ENCODE measurements around the gene GOLIM4. TPM values are rescaled to one million over a fixed set of nuclear protein-coding genes. Genes with fewer than 3 reads are reported as not detected.

GOLIM4 gene
- total RNA-seq, 3 donors from 2014 or later (not counting 1 experiment from before 2014, with no cell fraction given): 13.7 to 17.9 (median 17.9) TPM

DNA sequence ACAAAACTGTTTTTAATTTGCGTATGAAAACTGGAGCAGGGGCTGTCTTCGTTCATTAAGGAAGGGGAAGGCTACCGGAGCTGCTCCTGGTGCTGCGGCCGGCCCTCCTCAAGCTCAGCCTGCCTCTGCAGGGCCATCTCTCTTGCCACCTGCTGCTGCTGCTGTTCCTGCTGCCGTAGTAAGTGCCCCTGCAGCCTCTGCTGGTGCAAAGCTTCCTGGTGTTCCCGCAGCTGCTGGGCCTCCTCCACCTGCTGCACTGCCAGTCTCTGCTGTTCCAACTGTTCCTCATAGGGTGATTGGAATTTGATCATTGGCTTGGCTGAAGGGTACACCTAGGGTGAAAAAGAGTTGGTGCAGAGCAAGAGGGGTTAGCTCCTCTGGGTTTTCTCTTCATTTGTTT lies 66.0 kb downstream of the GOLIM4 start:
- Mint-ChIP-seq H3K4me1 (peaks cover 8 to 18% of the 10 kb centered on the region in 2 donors), H3K9me3 (no peaks in the 10 kb centered on the region), H3K36me3 (peaks cover 27% of the 10 kb centered on the region), H3K4me3 (no peak overlapping the region), H3K27ac (no peak overlapping the region), H3K27me3 (ENCODE audit: low read depth in 2 of 2) (no peaks in the 10 kb centered on the region)
- intact Hi-C loops (cut with micrococcal nuclease): no loop called here
- ATAC-seq (no peak), DNase-seq (no peak)
- Histone ChIP-seq H3K4me1 (ENCODE audit: control insufficient read depth, insufficient read depth, low read length) (no peaks in the 10 kb centered on the region), H3K27me3 (ENCODE audit: control insufficient read depth, insufficient read depth, low read length) (no peaks in the 10 kb centered on the region), H3K36me3 (ENCODE audit: control insufficient read depth, insufficient read depth, low read length) (peaks cover 35% of the 10 kb centered on the region), H3K9me3 (ENCODE audit: control insufficient read depth, insufficient read depth, low read length) (no peaks in the 10 kb centered on the region), H3K27ac (ENCODE audit: low read length) (no peak overlapping the region), H3K4me3 (ENCODE audit: low read length) (no peak overlapping the region)
- 92% methylated on average over 7 of the region's 7 CpGs for whole genome bisulfite sequencing (ENCODE audit: insufficient coverage)
- no peak for TF ChIP-seq CTCF (IDR thresholded peaks at IDR 0.05)

GRCh38 chr3:168028086-168028485 lies 67.6 kb downstream of the GOLIM4 start:
- no peaks in the 10 kb centered on the region for H3K9me3 Mint-ChIP-seq
- intact Hi-C loops (cut with micrococcal nuclease): no loop called here
- peaks cover 3% of the 10 kb centered on the region for H3K4me1 ChIP-seq (ENCODE audit: control insufficient read depth, insufficient read depth, low read length)
- H3K4me3 Mint-ChIP-seq: no peak overlapping the region
- peaks cover 17 to 29% of the 10 kb centered on the region in 2 donors for H3K4me1 Mint-ChIP-seq
- peaks cover 26% of the 10 kb centered on the region for H3K36me3 Mint-ChIP-seq
- no peak overlapping the region for H3K4me3 ChIP-seq (ENCODE audit: low read length)
- no peaks in the 10 kb centered on the region for H3K9me3 ChIP-seq (ENCODE audit: control insufficient read depth, insufficient read depth, low read length)
- TF ChIP-seq CTCF (IDR thresholded peaks at IDR 0.05): no peak
- H3K27ac Mint-ChIP-seq: no peak overlapping the region
- ATAC-seq (no peak), DNase-seq (no peak)
- H3K27me3 Mint-ChIP-seq (ENCODE audit: low read depth in 2 of 2): no peaks in the 10 kb centered on the region
- H3K27me3 ChIP-seq (ENCODE audit: control insufficient read depth, insufficient read depth, low read length): no peaks in the 10 kb centered on the region
- H3K27ac ChIP-seq (ENCODE audit: low read length): no peak overlapping the region
- peaks cover 46% of the 10 kb centered on the region for H3K36me3 ChIP-seq (ENCODE audit: control insufficient read depth, insufficient read depth, low read length)
- WGBS (ENCODE audit: insufficient coverage): 100% methylated on average over 1 of the region's 1 CpG

DNA sequence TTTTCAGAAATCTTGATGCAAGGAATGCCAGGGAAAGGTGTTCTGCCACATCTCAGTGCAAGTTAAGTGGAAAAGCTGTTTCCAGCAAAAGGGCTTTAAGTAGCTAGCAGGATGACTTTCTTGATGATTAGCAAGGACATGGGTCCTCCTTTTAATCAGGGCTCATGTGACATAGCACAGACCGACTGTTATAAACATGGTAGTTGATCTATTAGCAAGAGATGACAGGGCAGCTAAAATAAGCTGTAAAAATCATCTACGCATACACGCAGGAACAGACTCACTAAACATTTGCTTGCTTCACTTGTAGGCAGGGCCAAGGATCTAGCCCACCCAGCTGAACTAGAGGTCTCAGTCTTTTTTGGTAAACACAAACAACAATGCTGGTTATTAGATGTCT lies 69.0 kb downstream of the GOLIM4 start:
- H3K36me3 ChIP-seq (ENCODE audit: control insufficient read depth, insufficient read depth, low read length): peaks cover 51% of the 10 kb centered on the region
- H3K4me3 ChIP-seq (ENCODE audit: low read length): no peak overlapping the region
- no peak overlapping the region for H3K4me3 Mint-ChIP-seq
- H3K27me3 ChIP-seq (ENCODE audit: control insufficient read depth, insufficient read depth, low read length): no peaks in the 10 kb centered on the region
- DNase-seq: no peak
- H3K27ac Mint-ChIP-seq: no peak overlapping the region
- TF ChIP-seq CTCF (IDR thresholded peaks at IDR 0.05): no peak
- H3K4me1 Mint-ChIP-seq: peaks cover 17 to 25% of the 10 kb centered on the region in 2 donors
- H3K36me3 Mint-ChIP-seq: peaks cover 19% of the 10 kb centered on the region
- H3K27ac ChIP-seq (ENCODE audit: low read length): no peak overlapping the region
- ATAC-seq: no peak
- H3K9me3 Mint-ChIP-seq: no peaks in the 10 kb centered on the region
- no peaks in the 10 kb centered on the region for H3K27me3 Mint-ChIP-seq (ENCODE audit: low read depth in 2 of 2)
- WGBS (ENCODE audit: insufficient coverage): 99% methylated on average over 3 of the region's 3 CpGs
- H3K4me1 ChIP-seq (ENCODE audit: control insufficient read depth, insufficient read depth, low read length): peaks cover 3% of the 10 kb centered on the region
- no peaks in the 10 kb centered on the region for H3K9me3 ChIP-seq (ENCODE audit: control insufficient read depth, insufficient read depth, low read length)
- intact Hi-C loops (cut with micrococcal nuclease): no loop called here

DNA sequence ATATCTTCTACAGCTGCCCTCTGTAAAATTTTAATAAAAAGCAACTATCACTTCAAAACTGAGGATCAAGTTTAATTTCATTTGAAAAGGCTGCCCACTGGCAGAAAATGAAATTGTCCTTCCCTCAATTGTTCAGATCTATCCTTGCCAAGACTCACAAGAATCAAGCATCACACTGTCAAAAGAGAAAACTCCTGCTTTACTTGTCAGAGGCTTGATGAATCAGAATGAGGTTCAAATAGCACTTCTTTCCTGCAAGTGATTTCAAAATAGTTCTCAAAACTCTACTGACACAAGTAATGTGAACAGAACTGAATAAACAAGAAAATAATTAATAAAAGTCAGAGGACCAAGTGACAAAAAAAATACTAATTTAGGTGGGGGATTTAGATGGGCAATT lies 70.6 kb downstream of the GOLIM4 start:
- H3K9me3 Mint-ChIP-seq: no peaks in the 10 kb centered on the region
- ATAC-seq (no peak), DNase-seq (no peak)
- no peak overlapping the region for H3K27ac ChIP-seq (ENCODE audit: low read length)
- no peaks in the 10 kb centered on the region for H3K27me3 ChIP-seq (ENCODE audit: control insufficient read depth, insufficient read depth, low read length)
- no peak overlapping the region for H3K4me3 ChIP-seq (ENCODE audit: low read length)
- no peaks in the 10 kb centered on the region for H3K27me3 Mint-ChIP-seq (ENCODE audit: low read depth in 2 of 2)
- peak overlapping the region; percentile 10 for H3K4me3 Mint-ChIP-seq
- TF ChIP-seq CTCF (IDR thresholded peaks at IDR 0.05): no peak
- no peaks in the 10 kb centered on the region for H3K9me3 ChIP-seq (ENCODE audit: control insufficient read depth, insufficient read depth, low read length)
- H3K36me3 ChIP-seq (ENCODE audit: control insufficient read depth, insufficient read depth, low read length): peaks cover 48% of the 10 kb centered on the region
- intact Hi-C loops (cut with micrococcal nuclease): no loop called here
- H3K36me3 Mint-ChIP-seq: peaks cover 19% of the 10 kb centered on the region
- H3K4me1 Mint-ChIP-seq: peaks cover 17 to 25% of the 10 kb centered on the region in 2 donors
- peaks cover 3% of the 10 kb centered on the region for H3K4me1 ChIP-seq (ENCODE audit: control insufficient read depth, insufficient read depth, low read length)
- peak overlapping the region; percentile 39 to 56 for H3K27ac Mint-ChIP-seq

Measured in natural killer cell (primary cell).